Measurements from ENCODE around the gene FABP7.

The FABP7 gene

DNA sequence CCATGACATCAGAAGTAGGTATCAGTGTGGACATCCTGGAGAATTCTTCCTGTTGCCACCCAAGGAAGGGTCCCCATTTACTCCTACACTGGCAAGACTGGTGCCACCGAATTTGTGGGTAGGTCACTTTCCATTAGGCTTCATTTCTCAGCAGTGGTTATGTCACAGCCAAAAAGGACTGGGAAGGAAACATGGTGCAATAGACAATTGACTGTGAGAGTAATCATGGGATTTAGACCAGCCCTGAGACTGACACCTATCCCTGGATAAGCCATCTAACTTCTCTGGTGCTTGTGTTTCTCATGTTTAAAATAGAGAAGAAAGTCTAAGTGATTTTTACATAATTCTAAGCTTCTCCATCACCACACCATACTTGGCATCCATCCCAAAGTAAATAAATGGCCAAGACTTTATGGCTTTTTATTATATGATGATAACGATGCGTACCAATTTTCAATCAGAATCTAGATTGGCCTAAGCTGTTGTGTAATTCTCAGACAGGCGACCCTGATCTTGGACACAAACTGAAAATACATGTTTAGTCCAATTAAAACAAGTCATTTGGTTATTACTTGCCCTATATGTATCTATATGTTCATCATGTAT is 19.7 kb downstream of the FABP7 start:
- peak; percentile 24 for DNase-seq

DNA sequence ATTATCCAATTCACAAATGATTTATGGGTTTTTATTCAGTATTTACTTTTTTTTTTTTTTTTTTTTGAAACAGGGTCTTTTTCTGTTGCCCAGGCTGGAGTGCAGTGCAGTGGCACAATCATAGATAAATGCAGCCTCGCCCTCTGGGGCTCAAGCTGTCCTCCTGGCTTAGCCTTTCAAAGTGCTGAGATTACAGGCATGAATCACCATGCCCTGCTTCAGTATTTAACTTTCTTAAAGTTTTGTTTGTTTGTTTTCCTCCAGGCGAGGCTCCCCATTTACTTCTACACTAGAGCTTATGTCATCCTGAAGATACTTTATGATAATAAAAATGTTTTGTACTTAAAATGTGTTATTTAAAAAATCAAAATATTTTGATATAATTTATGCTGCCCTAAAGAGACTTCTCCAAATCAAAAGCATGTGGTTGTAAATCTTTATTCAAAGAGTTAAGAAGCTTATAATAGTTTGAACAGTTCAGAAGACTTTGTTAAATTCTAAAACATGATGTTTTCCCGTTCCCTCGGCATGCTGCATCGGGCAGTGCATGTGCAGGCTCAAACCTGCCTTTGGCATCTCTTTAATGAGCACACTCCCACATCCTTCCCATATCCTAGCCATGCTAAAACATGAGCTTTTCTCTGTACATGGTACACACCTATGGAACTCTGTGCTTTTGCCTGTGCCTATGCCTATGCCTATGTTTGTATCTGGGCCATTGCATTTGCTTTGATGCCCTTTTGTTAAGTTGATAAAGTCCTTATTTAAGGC is 20.6 kb downstream of the FABP7 start:
- no peak for DNase-seq

GRCh38 chr6:122800906-122801305 is 21.4 kb downstream of the FABP7 start:
- no peak for DNase-seq

GRCh38 chr6:122801397-122801796 is 21.9 kb downstream of the FABP7 start:
- DNase-seq = no peak

DNA sequence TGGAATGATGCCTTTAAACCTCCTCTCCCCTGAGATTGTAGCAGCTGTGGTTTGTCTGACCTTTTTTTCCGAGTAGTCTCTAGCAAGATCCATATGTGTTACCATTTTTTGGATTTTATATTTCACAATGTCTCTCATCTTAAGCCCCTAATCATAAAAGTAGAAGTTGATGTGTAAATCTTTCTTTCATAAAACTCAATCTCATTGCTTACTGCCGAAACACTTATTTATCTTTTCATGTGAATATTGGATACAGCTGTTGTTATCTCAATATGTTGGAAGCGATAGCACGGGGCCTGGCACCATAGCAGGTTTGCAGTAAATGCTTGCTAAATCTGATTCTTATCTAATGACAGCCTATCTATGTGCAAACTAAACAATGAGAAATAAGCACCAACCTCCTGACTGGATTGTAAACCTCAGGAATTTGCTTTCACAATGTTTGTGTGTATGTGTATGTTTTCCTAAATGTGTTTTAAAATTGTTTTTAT is 23.7 kb downstream of the FABP7 start:
- DNase-seq = no peak

DNA sequence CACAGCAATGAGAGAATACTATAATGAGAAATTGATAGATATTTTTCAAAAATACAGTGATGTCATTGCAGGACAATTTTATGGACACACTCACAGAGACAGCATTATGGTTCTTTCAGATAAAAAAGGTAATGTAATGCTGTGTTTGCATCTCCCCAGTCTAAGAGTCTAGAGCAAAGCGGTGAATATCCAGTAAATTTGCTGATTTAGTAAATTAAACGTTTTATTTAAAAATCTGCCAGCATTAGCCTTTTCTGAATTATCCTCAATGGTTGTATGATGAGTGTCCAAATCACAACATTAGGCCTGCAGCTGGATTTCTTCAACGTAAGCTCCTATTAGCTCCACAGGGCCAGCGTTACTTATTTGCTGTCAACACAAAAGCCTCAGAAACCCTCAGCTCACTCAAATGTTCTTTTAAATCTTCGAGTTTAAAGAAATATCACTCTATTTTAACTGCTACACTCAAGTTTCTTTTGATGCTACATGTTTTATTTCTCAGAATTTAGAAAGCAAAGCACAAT is 25.5 kb downstream of the FABP7 start:
- no peak for DNase-seq

- DNase-seq = no peak
These were observed 26.8 kb downstream of the FABP7 start for GRCh38 chr6:122806291-122806690.

DNA sequence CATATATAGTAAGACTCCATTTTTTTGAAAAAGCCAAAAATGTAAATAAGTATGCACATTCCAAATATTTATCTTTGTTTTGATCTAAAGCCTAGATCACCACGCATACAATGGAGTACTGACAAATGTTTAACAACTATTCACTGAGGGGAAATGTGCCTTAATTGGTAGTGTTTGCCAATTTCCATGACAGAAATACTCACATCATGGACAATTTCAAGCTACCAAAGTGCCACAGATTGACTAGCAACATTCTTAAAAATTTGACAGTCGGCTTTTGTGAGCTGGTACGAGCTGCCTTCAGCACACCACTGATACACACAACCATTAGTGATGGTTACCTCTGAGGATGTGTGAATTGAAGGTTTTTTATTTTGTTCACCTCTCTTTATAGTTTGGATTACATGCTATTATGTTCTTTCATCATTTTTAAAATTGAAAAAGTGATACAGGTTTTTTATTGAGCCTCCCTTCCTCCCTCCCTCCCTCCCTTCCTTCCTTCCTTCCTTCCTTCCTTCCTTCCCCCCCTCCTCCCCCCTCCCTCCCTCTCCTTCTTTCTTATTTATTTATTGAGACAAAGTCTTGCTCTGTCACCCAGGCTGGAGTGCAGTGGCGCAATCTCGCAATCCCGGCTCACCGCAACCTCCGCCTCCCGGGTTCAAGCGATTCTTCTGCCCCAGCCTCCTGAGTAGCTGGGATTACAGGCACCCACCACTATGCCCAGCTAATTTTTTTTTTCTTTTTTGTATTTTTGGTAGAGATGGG is 28.8 kb downstream of the FABP7 start:
- DNase-seq = no peak

DNA sequence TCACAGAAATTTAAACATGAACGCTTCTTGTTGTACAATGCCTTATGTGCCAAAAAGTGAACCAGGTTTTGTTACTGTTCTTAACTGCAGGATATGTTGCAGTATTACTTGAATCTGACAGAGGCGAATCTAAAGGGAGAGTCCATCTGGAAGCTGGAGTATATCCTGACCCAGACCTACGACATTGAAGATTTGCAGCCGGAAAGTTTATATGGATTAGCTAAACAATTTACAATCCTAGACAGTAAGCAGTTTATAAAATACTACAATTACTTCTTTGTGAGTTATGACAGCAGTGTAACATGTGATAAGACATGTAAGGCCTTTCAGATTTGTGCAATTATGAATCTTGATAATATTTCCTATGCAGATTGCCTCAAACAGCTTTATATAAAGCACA is 29.5 kb downstream of the FABP7 start:
- no peak for DNase-seq

GRCh38 chr6:122809691-122810090 is 30.2 kb downstream of the FABP7 start:
- DNase-seq = no peak

DNA sequence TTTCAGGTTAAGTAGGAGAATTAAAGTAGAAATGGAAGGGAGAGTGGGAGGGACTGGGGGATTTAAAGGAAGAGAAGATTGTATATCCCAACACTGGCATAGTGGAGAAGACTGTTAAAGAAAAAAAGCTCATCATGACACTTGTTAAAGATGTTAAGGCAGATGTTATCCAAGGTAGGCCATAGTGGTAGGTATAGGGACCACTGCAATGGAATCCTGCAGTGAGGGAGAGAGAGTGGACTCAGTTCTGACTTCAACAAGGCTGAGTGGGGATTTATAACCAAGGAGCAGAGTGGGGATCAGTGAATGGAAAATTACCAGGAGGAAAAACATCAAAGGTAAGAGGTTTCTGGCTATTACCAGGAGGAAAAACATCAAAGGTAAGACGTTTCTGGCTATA is 30.7 kb downstream of the FABP7 start:
- no peak for DNase-seq

GRCh38 chr6:122817358-122817757 is 37.8 kb downstream of the FABP7 start:
- DNase-seq = no peak

GRCh38 chr6:122817766-122818165 is 38.2 kb downstream of the FABP7 start:
- DNase-seq = no peak

GRCh38 chr6:122818866-122819265 is 39.4 kb downstream of the FABP7 start:
- no peak for DNase-seq

- DNase-seq = no peak
These were observed 41.6 kb downstream of the FABP7 start for GRCh38 chr6:122821095-122821494.

DNA sequence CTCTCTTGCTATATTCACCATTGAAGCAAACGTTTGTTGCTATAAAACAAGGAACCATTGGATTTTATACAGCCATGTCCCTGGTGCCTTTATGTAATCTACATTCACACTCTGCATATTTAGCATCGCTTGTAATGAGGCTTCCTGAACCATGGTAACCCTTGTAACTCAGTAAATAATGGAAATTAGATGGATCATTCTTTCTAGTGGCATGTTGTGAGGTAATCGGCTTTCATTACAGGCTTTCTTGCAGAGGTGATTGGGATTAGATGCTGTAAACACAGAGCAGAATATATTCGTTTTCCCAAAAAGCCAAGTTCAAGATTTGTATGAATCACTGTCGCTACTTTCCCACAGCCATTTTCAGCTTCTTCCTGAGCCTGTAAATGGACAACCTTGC is 45.6 kb downstream of the FABP7 start:
- no peak for DNase-seq

DNA sequence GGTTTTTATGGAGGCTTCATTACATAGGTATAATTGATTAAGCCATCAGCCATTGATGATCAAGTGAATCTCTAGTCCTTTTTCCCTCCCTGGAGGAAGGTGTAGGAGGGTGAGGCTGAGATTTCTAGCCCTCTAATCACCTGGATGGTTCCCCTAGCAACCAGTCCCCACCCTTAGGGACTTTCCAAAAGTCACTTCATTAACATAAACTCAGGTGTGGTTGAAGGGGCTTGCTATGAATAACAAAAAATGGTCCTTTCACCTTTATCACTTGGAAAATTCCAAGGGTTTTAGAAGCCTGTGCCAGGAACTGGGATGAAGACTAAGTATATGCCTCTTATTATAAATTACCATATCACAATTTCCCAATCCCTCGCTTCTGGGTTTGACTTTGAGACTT is 49.9 kb downstream of the FABP7 start:
- no peak for DNase-seq

DNA sequence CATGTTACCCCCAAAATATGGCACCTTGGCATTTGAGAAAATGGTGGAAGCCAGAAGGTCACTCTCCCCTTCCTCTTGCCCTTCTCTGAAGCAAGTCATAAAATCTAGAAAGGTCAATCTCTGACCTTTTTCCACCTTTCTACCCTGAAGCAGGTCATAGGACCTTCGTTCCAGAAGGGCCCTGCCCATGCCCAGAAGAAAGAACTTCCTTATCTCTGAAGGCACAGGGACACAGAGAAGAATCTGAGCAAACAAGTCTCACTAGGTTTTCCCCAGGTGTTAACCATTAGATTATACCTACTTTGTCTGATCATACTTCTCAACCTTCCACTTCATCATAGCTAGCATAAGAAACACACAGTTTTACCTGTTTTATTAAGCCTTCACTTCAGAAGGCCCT is 52.0 kb downstream of the FABP7 start:
- DNase-seq = no peak

- no peak for DNase-seq
These were observed 52.9 kb downstream of the FABP7 start for GRCh38 chr6:122832459-122832858.

- no peak for DNase-seq
These were observed 53.5 kb downstream of the FABP7 start for GRCh38 chr6:122833021-122833491.

Measured in inflammatory macrophage treated with lipopolysaccharide for 4 hours (primary cell).